Esophagus muscularis mucosa (tissue), 4 donors: ENCODE data around the gene LRIT2. TPM values are rescaled to one million over a fixed set of nuclear protein-coding genes. Genes with fewer than 3 reads are reported as not detected.

Experiments
- DNase-seq: peaks from one replicate; pipeline ENCODE4 v3.0.0-alpha.2; 2017; ENCODE audit errors: extremely low spot score
- H3K27ac ChIP-seq, 4 donors: fragments of 200-600 bp; sonication (generic); replicated peaks in 1 of 4; 1 replicate in 3 of 4; 2 replicates in 1 of 4; pipeline ENCODE4 v1.5.1; 2016 to 2019; ENCODE audit warnings: mild to moderate bottlenecking in 1 of 4
- H3K27me3 ChIP-seq, 4 donors: fragments of 200-600 bp; sonication (generic); one replicate each; pipeline versions ENCODE4 v1.5.1 to v1.6.0; 2016 to 2019
- H3K36me3 ChIP-seq, 4 donors: fragments of 200-600 bp; sonication (generic); one replicate each; pipeline ENCODE4 v1.5.1; 2016 to 2019
- H3K4me1 ChIP-seq, 4 donors: fragments of 200-600 bp; sonication (generic); one replicate each; pipeline ENCODE4 v1.5.1; 2016 to 2019
- H3K4me3 ChIP-seq, 4 donors: fragments of 200-600 bp; sonication (generic); 1 replicate in 2 of 4; 2 replicates in 2 of 4; pipeline ENCODE4 v1.5.1; 2016 to 2019; ENCODE audit warnings: mild to moderate bottlenecking in 4 of 4, moderate library complexity in 1 of 4
- H3K9me3 ChIP-seq, 4 donors: fragments of 200-600 bp; sonication (generic); 1 replicate in 3 of 4; 2 replicates in 1 of 4; pipeline ENCODE4 v1.5.1; 2016 to 2019
- EP300 ChIP-seq: sonication (generic); formaldehyde crosslinking; IDR thresholded peaks from one replicate; pipeline ENCODE4 v1.6.1; 2017; ENCODE audit warnings: antibody characterized with exemption
- POLR2A ChIP-seq: fragments of 450-650 bp; IDR thresholded peaks from one replicate; pipeline ENCODE4 v1.6.1; 2017; ENCODE audit warnings: antibody characterized with exemption, moderate library complexity, mild to moderate bottlenecking, low read depth
- POLR2AphosphoS5 ChIP-seq, 2 donors: sonication (generic); formaldehyde crosslinking; IDR thresholded peaks; one replicate each; pipeline ENCODE4 v1.6.1; 2017; ENCODE audit warnings: antibody characterized with exemption in 2 of 2
- WGBS: methylation state at CpG from one replicate; pipeline ENCODE4 v1.1.5; 2018; 5-methylcytosine and 5-hydroxymethylcytosine counted together
- intact Hi-C: fragments of 100-400 bp; cut with DNase I; formaldehyde crosslinking; loops from one replicate; pipeline ENCODE4 v1.15.1; 2023
- total RNA-seq, 4 donors: library from RNA; depleted of rRNA; stranded (reverse); fragments of >200 nt; gene quantifications; one replicate each; pipeline versions ENCODE4 v1.1.0 to v1.2.1, GENCODE V29; 2016
- TF ChIP-seq, protein P1 (sequence below), 3 experiments: fragments of 200-600 bp in 2 of 3; fragments of 450-650 bp in 1 of 3; sonication (generic) in 2 of 3; IDR thresholded peaks; one replicate each; pipeline ENCODE4 v1.5.1; 2017 to 2019; ENCODE audit warnings: antibody characterized with exemption in 3 of 3, mild to moderate bottlenecking in 2 of 3, moderate library complexity in 1 of 3

LRIT2 gene
- total RNA-seq, 4 donors from 2014 or later: 0.19 TPM; not detected in 3

DNA sequence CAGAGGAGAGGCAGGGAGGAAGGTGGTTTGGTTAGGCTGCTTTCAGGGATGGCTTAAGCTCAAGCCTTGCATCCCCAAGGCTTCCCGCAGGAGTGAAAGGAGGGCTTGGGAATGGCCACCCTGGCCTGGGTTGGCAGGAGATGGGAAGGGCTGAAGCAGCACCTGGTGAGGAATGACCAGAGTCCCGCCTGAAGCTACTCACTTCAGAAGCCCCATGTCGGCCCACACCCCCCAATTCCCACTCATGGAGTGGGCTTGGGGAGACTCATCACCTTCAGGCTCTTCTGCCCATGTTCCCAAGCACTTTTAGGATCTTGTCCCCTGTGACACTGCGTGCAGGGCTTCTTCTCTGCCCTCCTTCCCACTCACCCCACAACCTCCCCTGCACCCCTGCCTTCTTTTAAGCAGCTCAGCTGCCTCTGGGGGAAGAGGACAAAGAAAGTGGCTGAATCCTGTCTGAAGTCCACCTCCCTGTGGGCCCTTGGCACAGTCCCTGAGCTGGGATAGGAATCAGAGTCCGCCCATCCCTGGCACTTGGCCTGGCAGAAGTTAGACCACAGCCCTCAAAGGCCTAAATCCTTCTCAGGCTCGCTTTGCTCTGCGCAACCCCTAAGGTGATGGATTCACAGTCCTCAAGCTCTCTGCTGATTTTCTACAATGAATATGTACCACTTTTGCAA, 36.0 kb upstream of the LRIT2 start:
- no peak for DNase-seq
- Histone ChIP-seq H3K4me1 (peaks cover 0 to 12% (median 7%) of the 10 kb centered on the region in 4 donors), H3K36me3 (no peaks in the 10 kb centered on the region), H3K27ac (no peak overlapping the region), H3K4me3 (no peak overlapping the region), H3K27me3 (peaks cover 0 to 71% (median 2%) of the 10 kb centered on the region in 4 donors), H3K9me3 (no peaks in the 10 kb centered on the region)
- no peak for TF ChIP-seq POLR2AphosphoS5 (IDR thresholded peaks at IDR 0.05)
- TF ChIP-seq EP300: no peak
- TF ChIP-seq, protein P1, sequence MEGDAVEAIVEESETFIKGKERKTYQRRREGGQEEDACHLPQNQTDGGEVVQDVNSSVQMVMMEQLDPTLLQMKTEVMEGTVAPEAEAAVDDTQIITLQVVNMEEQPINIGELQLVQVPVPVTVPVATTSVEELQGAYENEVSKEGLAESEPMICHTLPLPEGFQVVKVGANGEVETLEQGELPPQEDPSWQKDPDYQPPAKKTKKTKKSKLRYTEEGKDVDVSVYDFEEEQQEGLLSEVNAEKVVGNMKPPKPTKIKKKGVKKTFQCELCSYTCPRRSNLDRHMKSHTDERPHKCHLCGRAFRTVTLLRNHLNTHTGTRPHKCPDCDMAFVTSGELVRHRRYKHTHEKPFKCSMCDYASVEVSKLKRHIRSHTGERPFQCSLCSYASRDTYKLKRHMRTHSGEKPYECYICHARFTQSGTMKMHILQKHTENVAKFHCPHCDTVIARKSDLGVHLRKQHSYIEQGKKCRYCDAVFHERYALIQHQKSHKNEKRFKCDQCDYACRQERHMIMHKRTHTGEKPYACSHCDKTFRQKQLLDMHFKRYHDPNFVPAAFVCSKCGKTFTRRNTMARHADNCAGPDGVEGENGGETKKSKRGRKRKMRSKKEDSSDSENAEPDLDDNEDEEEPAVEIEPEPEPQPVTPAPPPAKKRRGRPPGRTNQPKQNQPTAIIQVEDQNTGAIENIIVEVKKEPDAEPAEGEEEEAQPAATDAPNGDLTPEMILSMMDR (IDR thresholded peaks at IDR 0.05): no peak
- no peak for TF ChIP-seq POLR2A
- WGBS: 82% methylated on average over 5 of the region's 7 CpGs
- intact Hi-C loops: loop anchor here (5.0 kb wide), 1 partner anchor 116 kb away; no protein-coding TSS in a partner anchor

DNA sequence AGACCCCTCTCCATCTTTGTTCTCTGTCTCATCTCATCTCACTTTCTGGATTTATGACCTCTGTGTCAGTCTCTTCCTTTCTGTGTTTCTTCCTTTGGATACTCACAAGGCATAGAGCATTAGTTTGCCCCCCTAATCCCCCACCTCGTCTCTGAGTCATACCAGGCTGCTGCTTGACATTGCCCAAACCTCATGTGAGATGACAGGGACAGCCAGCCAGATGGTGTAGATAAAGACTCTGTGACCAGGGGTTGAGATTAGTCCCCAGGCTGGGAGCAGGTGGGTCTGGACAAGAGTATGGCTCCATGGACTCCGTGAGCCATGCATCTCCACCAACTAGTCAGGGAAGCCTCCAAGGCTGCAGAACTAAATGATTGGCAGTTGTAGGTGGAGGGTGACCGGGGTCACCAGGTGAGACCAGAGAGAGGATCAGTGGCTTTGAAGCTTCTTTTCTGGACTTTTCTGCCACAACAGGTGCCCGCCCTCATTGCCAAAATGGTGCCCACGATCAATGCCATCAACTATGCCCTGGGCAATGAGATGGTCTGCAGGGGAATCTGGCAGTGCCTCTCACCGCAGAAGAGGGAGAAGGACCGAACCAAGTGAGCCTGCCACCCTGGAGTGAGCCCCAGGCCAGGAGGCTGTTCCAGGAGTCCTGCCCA, 32.8 kb upstream of the LRIT2 start:
- H3K27ac ChIP-seq: no peak overlapping the region
- TF ChIP-seq POLR2AphosphoS5 (IDR thresholded peaks at IDR 0.05) (no peak), POLR2A (no peak), EP300 (no peak)
- TF ChIP-seq, protein P1 (IDR thresholded peaks at IDR 0.05): no peak
- 80% methylated on average over 7 of the region's 7 CpGs for WGBS
- H3K4me3 ChIP-seq: no peak overlapping the region
- peaks cover 0 to 8% (median 2%) of the 10 kb centered on the region in 4 donors for H3K4me1 ChIP-seq
- no peak for DNase-seq
- H3K9me3 ChIP-seq: no peaks in the 10 kb centered on the region
- intact Hi-C loops: no loop called here
- H3K36me3 ChIP-seq: no peaks in the 10 kb centered on the region
- H3K27me3 ChIP-seq: peaks cover 0 to 48% (median 2%) of the 10 kb centered on the region in 4 donors

- intact Hi-C loops: no loop called here
- 76% methylated on average over 12 of the region's 15 CpGs for WGBS
- DNase-seq: no peak
These were observed 32.1 kb upstream of the LRIT2 start for GRCh38 chr10:84257343-84258020.

GRCh38 chr10:84256510-84257342, 31.4 kb upstream of the LRIT2 start:
- no peak overlapping the region for H3K4me3 ChIP-seq
- no peaks in the 10 kb centered on the region for H3K36me3 ChIP-seq
- H3K4me1 ChIP-seq: peaks cover 0 to 8% (median 2%) of the 10 kb centered on the region in 4 donors
- H3K27me3 ChIP-seq: peaks cover 0 to 50% (median 2%) of the 10 kb centered on the region in 4 donors
- no peak for DNase-seq
- intact Hi-C loops: no loop called here
- 40% methylated on average over 34 of the region's 35 CpGs for WGBS
- no peak overlapping the region for H3K27ac ChIP-seq
- no peak for TF ChIP-seq POLR2A
- TF ChIP-seq, protein P1 (IDR thresholded peaks at IDR 0.05): peak; percentile 31 to 55 (median 41)
- H3K9me3 ChIP-seq: no peaks in the 10 kb centered on the region

More at GRCh38 chr10:84257343-84258020, 32.1 kb upstream of the LRIT2 start:
- peaks cover 0 to 8% (median 2%) of the 10 kb centered on the region in 4 donors for H3K4me1 ChIP-seq
- H3K9me3 ChIP-seq: no peaks in the 10 kb centered on the region
- H3K36me3 ChIP-seq: no peaks in the 10 kb centered on the region
- peaks cover 0 to 48% (median 2%) of the 10 kb centered on the region in 4 donors for H3K27me3 ChIP-seq
- H3K4me3 ChIP-seq: no peak overlapping the region
- TF ChIP-seq EP300 (no peak), POLR2A (no peak), POLR2AphosphoS5 (IDR thresholded peaks at IDR 0.05) (no peak)
- TF ChIP-seq, protein P1 (IDR thresholded peaks at IDR 0.05): no peak
- no peak overlapping the region for H3K27ac ChIP-seq
